GM12878 (cell line): ENCODE measurements around the gene MARS1.
A peak's percentile ranks its signal among the peaks of the same experiment; 100 is the strongest.

Experiments
- EZH2 ChIP-seq: IDR thresholded peaks from 2 replicates; pipeline ENCODE4 v1.6.1; 2012; ENCODE audit warnings: low read depth, mild to moderate bottlenecking, control low read depth, inconsistent platforms, low read length, borderline replicate concordance; ENCODE audit not compliant: control insufficient read depth
- NFYB ChIP-seq: IDR thresholded peaks from 2 replicates; pipeline ENCODE4 v1.6.1; 2011; ENCODE audit warnings: low read depth, mild to moderate bottlenecking, low read length, improper control_type of control experiment, moderate library complexity; ENCODE audit not compliant: insufficient read depth
- NR2C2 ChIP-seq: IDR thresholded peaks from 2 replicates; pipeline ENCODE4 v1.6.1; 2011; ENCODE audit warnings: borderline replicate concordance, low read depth; ENCODE audit not compliant: control insufficient read depth, insufficient read length
- POLR2A ChIP-seq: IDR thresholded peaks from 2 replicates; pipeline ENCODE4 v1.6.1; 2011; ENCODE audit warnings: low read depth, mild to moderate bottlenecking, low read length
- RCOR1 ChIP-seq: conservative IDR thresholded peaks from 2 replicates; pipeline ENCODE4 v1.6.1; 2012; ENCODE audit warnings: low read depth, low read length, improper control_type of control experiment
- RFX5 ChIP-seq: IDR thresholded peaks from 2 replicates; pipeline ENCODE4 v1.6.1; 2011; ENCODE audit warnings: low read depth, low read length, improper control_type of control experiment
- SIX5 ChIP-seq: IDR thresholded peaks from 2 replicates; pipeline ENCODE4 v1.6.1; 2011; ENCODE audit warnings: mild to moderate bottlenecking, low read depth, low read length, moderate library complexity; ENCODE audit not compliant: severe bottlenecking

DNA sequence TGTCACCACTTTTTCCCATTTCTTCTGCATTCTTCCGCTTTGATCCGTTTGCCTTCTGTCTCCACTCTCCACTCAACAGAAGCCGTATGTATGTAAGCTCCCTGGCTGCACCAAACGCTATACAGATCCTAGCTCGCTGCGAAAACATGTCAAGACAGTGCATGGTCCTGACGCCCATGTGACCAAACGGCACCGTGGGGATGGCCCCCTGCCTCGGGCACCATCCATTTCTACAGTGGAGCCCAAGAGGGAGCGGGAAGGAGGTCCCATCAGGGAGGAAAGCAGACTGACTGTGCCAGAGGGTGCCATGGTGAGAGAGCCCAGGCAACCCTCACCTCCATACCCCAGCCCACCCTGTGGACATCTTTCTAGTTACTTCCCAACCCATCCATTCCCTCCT, 20.0 kb upstream of the MARS1 start:
- no peak for TF ChIP-seq SIX5
- TF ChIP-seq RCOR1, result no peak
- TF ChIP-seq RFX5, result no peak
- peak; percentile 53; the same call in 1 of the 2 replicates for TF ChIP-seq POLR2A
- TF ChIP-seq NFYB, result no peak
- no peak for TF ChIP-seq NR2C2
- TF ChIP-seq EZH2, result no peak
